ENCODE data around the gene BNIP3. TPM values are rescaled to one million over a fixed set of nuclear protein-coding genes. Genes with fewer than 3 reads are reported as not detected.

The BNIP3 gene
- total and polyA plus RNA-seq, 4 donors = 55.5 to 78.4 (median 70.6) TPM

DNA sequence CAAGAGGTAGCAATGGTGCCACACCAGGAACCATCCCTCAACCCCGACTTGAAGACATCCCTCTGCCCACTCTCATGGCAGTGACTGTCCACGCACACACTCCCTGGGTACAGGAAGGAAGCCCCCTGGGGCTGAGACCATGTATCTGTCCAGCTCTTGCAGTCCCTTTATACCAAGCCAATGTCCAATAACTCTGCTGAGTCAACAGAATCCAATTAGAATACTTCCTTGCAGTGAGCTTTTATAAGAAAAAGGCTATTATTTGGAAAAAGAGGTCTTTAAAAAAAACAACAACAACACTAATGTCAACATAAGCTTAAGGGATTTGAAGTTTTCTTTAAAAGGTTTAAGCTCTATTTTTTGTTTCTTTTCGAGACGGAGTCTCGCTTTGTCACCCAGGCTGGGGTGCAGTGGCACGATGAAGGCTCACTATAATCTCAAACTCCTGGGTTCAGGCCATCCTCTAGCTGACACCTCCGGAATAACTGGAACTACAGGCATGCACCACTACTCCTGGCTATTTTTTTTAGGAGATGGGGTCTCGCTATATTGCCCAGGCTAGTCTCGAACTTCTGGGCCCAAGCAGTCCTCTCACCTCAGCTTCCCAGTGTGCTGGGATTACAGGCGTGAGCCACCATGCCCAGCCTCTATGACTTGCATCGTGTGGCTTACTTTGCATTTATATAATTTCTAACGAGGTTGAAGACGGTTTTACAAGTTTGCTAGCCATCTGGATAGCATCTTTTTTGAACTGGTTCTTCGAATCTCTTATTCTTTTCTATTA is 7.5 kb downstream of the BNIP3 start:
- Histone ChIP-seq H3K36me3 (ENCODE audit: control insufficient read depth, insufficient read depth, low read length) (peaks cover 47% of the 10 kb centered on the region), H3K9me3 (ENCODE audit: control insufficient read depth, insufficient read depth, low read length) (no peaks in the 10 kb centered on the region), H3K27me3 (ENCODE audit: control insufficient read depth, insufficient read depth, low read length) (no peaks in the 10 kb centered on the region), H3K4me3 (ENCODE audit: low read depth, low read length) (no peak overlapping the region), H3K27ac (ENCODE audit: low read depth, low read length) (no peak overlapping the region), H3K4me1 (ENCODE audit: control insufficient read depth, insufficient read depth, low read length) (peaks cover 23% of the 10 kb centered on the region)
- no peak for DNase-seq (ENCODE audit: low read depth in 4 of 6, low spot score in 6 of 6)
- WGBS (ENCODE audit: insufficient coverage) = 93% methylated on average over 9 of the region's 14 CpGs

- H3K36me3 ChIP-seq (ENCODE audit: control insufficient read depth, insufficient read depth, low read length) = peaks cover 52% of the 10 kb centered on the region
- H3K27ac ChIP-seq (ENCODE audit: low read depth, low read length) = no peak overlapping the region
- WGBS (ENCODE audit: insufficient coverage) = 94% methylated on average over 34 of the region's 34 CpGs
Measured at GRCh38 chr10:131973160-131973951, 8.4 kb downstream of the BNIP3 start.

DNA sequence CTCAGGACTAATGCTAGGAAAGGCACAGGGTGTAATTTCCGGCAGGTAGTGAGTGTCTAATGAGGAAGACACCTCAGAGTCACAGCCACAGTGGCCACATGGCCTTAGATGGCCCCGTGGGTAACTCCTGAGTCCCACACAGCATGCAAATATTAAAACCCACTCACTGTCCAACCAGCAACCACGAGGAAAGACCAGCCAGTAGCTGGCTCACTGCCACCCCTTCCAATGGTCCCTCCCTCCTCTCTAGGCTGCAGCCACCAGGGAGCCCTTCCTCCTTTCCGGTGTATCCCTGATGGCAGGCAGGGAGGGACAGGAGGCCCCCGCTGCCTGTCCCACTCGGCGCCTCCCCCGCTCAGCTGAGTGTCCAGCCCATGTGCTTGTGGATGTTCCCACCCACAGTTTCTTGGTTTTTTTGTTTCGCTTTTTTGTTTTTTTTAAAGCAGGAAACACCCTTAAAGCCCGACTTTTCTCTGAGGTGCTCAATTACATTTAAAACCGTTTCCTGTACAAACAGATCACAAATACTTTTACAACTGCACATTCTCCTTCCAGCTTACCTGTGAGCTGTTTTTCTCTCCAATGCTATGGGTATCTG is 9.2 kb downstream of the BNIP3 start:
- no peak overlapping the region for H3K4me3 ChIP-seq (ENCODE audit: low read depth, low read length)
- peaks cover 21% of the 10 kb centered on the region for H3K4me1 ChIP-seq (ENCODE audit: control insufficient read depth, insufficient read depth, low read length)
- peaks cover 52% of the 10 kb centered on the region for H3K36me3 ChIP-seq (ENCODE audit: control insufficient read depth, insufficient read depth, low read length)
- H3K27me3 ChIP-seq (ENCODE audit: control insufficient read depth, insufficient read depth, low read length) = no peaks in the 10 kb centered on the region
- H3K9me3 ChIP-seq (ENCODE audit: control insufficient read depth, insufficient read depth, low read length) = no peaks in the 10 kb centered on the region
- H3K27ac ChIP-seq (ENCODE audit: low read depth, low read length) = no peak overlapping the region
- 51% methylated on average over 9 of the region's 11 CpGs for WGBS (ENCODE audit: insufficient coverage)
- DNase-seq (ENCODE audit: low read depth in 4 of 6, low spot score in 6 of 6) = peak in 1 of 6 donors; percentile 25

More at GRCh38 chr10:131973160-131973951, 8.4 kb downstream of the BNIP3 start:
- Histone ChIP-seq H3K4me3 (ENCODE audit: low read depth, low read length) (no peak overlapping the region), H3K4me1 (ENCODE audit: control insufficient read depth, insufficient read depth, low read length) (peaks cover 21% of the 10 kb centered on the region), H3K9me3 (ENCODE audit: control insufficient read depth, insufficient read depth, low read length) (no peaks in the 10 kb centered on the region), H3K27me3 (ENCODE audit: control insufficient read depth, insufficient read depth, low read length) (no peaks in the 10 kb centered on the region)
- DNase-seq (ENCODE audit: low read depth in 4 of 6, low spot score in 6 of 6) = no peak

DNA sequence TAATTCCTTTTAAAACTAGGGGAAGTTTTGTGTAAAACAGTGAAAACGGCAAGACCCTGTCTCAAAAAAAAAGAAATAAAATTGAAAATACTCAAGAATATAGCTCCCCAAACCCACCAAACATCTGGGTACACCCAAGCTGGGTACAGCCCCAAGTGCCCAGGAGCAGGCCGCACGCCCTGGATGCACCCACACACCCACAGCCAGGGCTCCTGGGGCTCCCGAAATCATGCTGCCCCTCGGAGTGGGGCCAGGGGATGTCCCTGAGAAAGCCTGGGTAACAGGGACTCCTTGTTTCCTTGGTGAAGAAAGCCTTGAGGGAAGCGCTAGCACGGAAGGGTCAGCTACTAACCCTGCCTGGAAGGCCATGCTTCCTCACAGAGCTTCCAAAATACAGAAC is 10.1 kb downstream of the BNIP3 start:
- DNase-seq (ENCODE audit: low read depth in 4 of 6, low spot score in 6 of 6) = no peak

GRCh38 chr10:131970946-131971345 is 10.8 kb downstream of the BNIP3 start:
- WGBS (ENCODE audit: insufficient coverage) = 98% methylated on average over 18 of the region's 18 CpGs
- Histone ChIP-seq H3K27ac (ENCODE audit: low read depth, low read length) (no peak overlapping the region), H3K4me1 (ENCODE audit: control insufficient read depth, insufficient read depth, low read length) (peaks cover 20% of the 10 kb centered on the region), H3K36me3 (ENCODE audit: control insufficient read depth, insufficient read depth, low read length) (peaks cover 52% of the 10 kb centered on the region), H3K27me3 (ENCODE audit: control insufficient read depth, insufficient read depth, low read length) (no peaks in the 10 kb centered on the region), H3K4me3 (ENCODE audit: low read depth, low read length) (no peak overlapping the region), H3K9me3 (ENCODE audit: control insufficient read depth, insufficient read depth, low read length) (no peaks in the 10 kb centered on the region)
- DNase-seq (ENCODE audit: low read depth in 4 of 6, low spot score in 6 of 6) = no peak

More for the DNA sequence above, 10.1 kb downstream of the BNIP3 start:
- Histone ChIP-seq H3K4me3 (ENCODE audit: low read depth, low read length) (no peak overlapping the region), H3K9me3 (ENCODE audit: control insufficient read depth, insufficient read depth, low read length) (no peaks in the 10 kb centered on the region), H3K4me1 (ENCODE audit: control insufficient read depth, insufficient read depth, low read length) (peaks cover 21% of the 10 kb centered on the region), H3K36me3 (ENCODE audit: control insufficient read depth, insufficient read depth, low read length) (peaks cover 51% of the 10 kb centered on the region), H3K27ac (ENCODE audit: low read depth, low read length) (no peak overlapping the region), H3K27me3 (ENCODE audit: control insufficient read depth, insufficient read depth, low read length) (no peaks in the 10 kb centered on the region)
- WGBS (ENCODE audit: insufficient coverage) = 93% methylated on average over 6 of the region's 7 CpGs

- Histone ChIP-seq H3K27me3 (ENCODE audit: control insufficient read depth, insufficient read depth, low read length) (no peaks in the 10 kb centered on the region), H3K27ac (ENCODE audit: low read depth, low read length) (no peak overlapping the region), H3K4me3 (ENCODE audit: low read depth, low read length) (no peak overlapping the region), H3K36me3 (ENCODE audit: control insufficient read depth, insufficient read depth, low read length) (peaks cover 59% of the 10 kb centered on the region), H3K9me3 (ENCODE audit: control insufficient read depth, insufficient read depth, low read length) (no peaks in the 10 kb centered on the region), H3K4me1 (ENCODE audit: control insufficient read depth, insufficient read depth, low read length) (peaks cover 11% of the 10 kb centered on the region)
- DNase-seq (ENCODE audit: low read depth in 4 of 6, low spot score in 6 of 6) = no peak
- 96% methylated on average over 13 of the region's 13 CpGs for WGBS (ENCODE audit: insufficient coverage)
Measured at GRCh38 chr10:131968949-131969348, 12.8 kb downstream of the BNIP3 start.

DNA sequence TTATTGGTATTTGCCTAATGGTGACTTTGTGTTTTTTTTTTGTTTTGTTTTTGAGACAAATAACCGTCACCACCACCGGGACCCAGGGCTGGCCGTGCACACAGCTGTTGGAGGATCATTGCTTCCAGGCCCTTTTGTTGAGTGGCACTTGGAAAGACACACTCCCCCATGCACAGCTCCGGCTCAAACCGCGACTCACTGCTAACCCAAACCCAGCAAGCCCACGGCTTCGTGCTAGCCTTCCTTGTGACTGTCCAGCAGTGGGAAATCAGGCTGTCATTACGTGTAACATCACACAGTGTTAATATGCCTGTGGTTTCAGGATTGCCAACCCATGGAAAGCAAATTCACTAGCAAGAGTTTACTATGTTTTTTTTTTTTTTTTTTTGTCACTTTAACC is 17.4 kb downstream of the BNIP3 start:
- Histone ChIP-seq H3K36me3 (ENCODE audit: control insufficient read depth, insufficient read depth, low read length) (peaks cover 56% of the 10 kb centered on the region), H3K4me3 (ENCODE audit: low read depth, low read length) (no peak overlapping the region), H3K9me3 (ENCODE audit: control insufficient read depth, insufficient read depth, low read length) (no peaks in the 10 kb centered on the region), H3K27ac (ENCODE audit: low read depth, low read length) (no peak overlapping the region), H3K27me3 (ENCODE audit: control insufficient read depth, insufficient read depth, low read length) (no peaks in the 10 kb centered on the region), H3K4me1 (ENCODE audit: control insufficient read depth, insufficient read depth, low read length) (peaks cover 6% of the 10 kb centered on the region)
- DNase-seq (ENCODE audit: low read depth in 4 of 6, low spot score in 6 of 6) = no peak
- WGBS (ENCODE audit: insufficient coverage) = 90% methylated on average over 4 of the region's 9 CpGs

DNA sequence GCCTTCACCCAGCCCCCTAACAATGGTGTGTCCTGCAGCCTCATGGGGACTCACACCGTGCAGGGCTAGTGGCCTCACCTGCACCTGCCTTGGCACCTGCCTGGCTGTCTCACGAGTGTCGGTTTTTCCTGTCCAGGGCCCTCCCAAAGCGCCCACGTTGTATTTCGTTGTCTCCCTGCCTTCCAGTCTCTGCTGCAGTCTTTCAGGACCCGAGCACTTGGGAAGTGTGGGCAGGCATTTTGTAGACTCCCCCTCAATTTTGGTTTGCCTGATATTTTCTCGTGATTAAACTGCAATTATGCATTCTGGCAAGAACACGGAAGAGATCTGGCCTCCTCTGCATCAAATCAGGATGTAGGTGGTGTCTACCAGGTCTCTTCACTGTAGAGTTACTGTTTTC is 17.9 kb downstream of the BNIP3 start:
- Histone ChIP-seq H3K27ac (ENCODE audit: low read depth, low read length) (no peak overlapping the region), H3K36me3 (ENCODE audit: control insufficient read depth, insufficient read depth, low read length) (peaks cover 52% of the 10 kb centered on the region), H3K4me1 (ENCODE audit: control insufficient read depth, insufficient read depth, low read length) (peaks cover 6% of the 10 kb centered on the region), H3K4me3 (ENCODE audit: low read depth, low read length) (no peak overlapping the region), H3K9me3 (ENCODE audit: control insufficient read depth, insufficient read depth, low read length) (no peaks in the 10 kb centered on the region), H3K27me3 (ENCODE audit: control insufficient read depth, insufficient read depth, low read length) (no peaks in the 10 kb centered on the region)
- 87% methylated on average over 7 of the region's 9 CpGs for WGBS (ENCODE audit: insufficient coverage)
- DNase-seq (ENCODE audit: low read depth in 4 of 6, low spot score in 6 of 6) = no peak

GRCh38 chr10:131963350-131963749 is 18.4 kb downstream of the BNIP3 start:
- no peak overlapping the region for H3K4me3 ChIP-seq (ENCODE audit: low read depth, low read length)
- H3K27ac ChIP-seq (ENCODE audit: low read depth, low read length) = no peak overlapping the region
- peaks cover 53% of the 10 kb centered on the region for H3K36me3 ChIP-seq (ENCODE audit: control insufficient read depth, insufficient read depth, low read length)
- H3K27me3 ChIP-seq (ENCODE audit: control insufficient read depth, insufficient read depth, low read length) = no peaks in the 10 kb centered on the region
- H3K4me1 ChIP-seq (ENCODE audit: control insufficient read depth, insufficient read depth, low read length) = peaks cover 6% of the 10 kb centered on the region
- 90% methylated on average over 13 of the region's 20 CpGs for WGBS (ENCODE audit: insufficient coverage)
- DNase-seq (ENCODE audit: low read depth in 4 of 6, low spot score in 6 of 6) = no peak
- no peaks in the 10 kb centered on the region for H3K9me3 ChIP-seq (ENCODE audit: control insufficient read depth, insufficient read depth, low read length)
